A673 (cell line): Measurements from ENCODE around the gene GFRAL. TPM values are rescaled to one million over a fixed set of nuclear protein-coding genes. Genes with fewer than 3 reads are reported as not detected.

ENCODE experiments used
- BruUV-seq: library from RNA; stranded (reverse); fragments of 400-500 nt; replicated peaks from 2 replicates; lab custom pipeline; 2021; lab: Mats Ljungman, UMichigan
- CTCF ChIA-PET: fragments of 300-600 bp; sonication (Branson Sonifier 250); formaldehyde crosslinking; loops from one replicate; lab custom pipeline; 2022; ENCODE audit warnings: antibody characterized with exemption; lab: Charles Lee
- POLR2A ChIA-PET: fragments of 300-600 bp; sonication (Branson Sonifier 250); formaldehyde crosslinking; loops from one replicate; lab custom pipeline; 2022; ENCODE audit warnings: antibody characterized with exemption; ENCODE audit not compliant: low non-redundant PET; lab: Charles Lee
- DNase-seq: peaks from one replicate; pipeline ENCODE4 v3.0.0-alpha.2; 2015; ENCODE audit warnings: low spot score
- H3K27ac ChIP-seq: fragments of 200-600 bp; sonication (generic); 2 replicates; pipeline ENCODE4 v1.5.1; 2016; ENCODE audit warnings: mixed run types, low read depth, mild to moderate bottlenecking, mixed read lengths, antibody characterized with exemption, low read length; ENCODE audit not compliant: poor library complexity, severe bottlenecking
- H3K27me3 ChIP-seq: fragments of 200-600 bp; sonication (generic); replicated peaks from 2 replicates; pipeline ENCODE4 v1.6.1; 2017; ENCODE audit warnings: mixed run types, low read depth, mild to moderate bottlenecking, mixed read lengths, antibody characterized with exemption, low read length; ENCODE audit not compliant: insufficient read depth, poor library complexity
- H3K36me3 ChIP-seq: fragments of 200-600 bp; sonication (generic); 2 replicates; pipeline ENCODE4 v1.6.1; 2016; ENCODE audit warnings: mixed run types, mild to moderate bottlenecking, mixed read lengths, antibody characterized with exemption, low read length; ENCODE audit not compliant: insufficient read depth, poor library complexity, severe bottlenecking
- H3K4me1 ChIP-seq: fragments of 200-600 bp; sonication (generic); 2 replicates; pipeline ENCODE4 v1.6.1; 2017; ENCODE audit warnings: mixed run types, mild to moderate bottlenecking, mixed read lengths, antibody characterized with exemption, low read length; ENCODE audit not compliant: insufficient read depth, poor library complexity, severe bottlenecking
- H3K4me3 ChIP-seq: fragments of 200-600 bp; sonication (generic); 2 replicates; pipeline ENCODE4 v1.5.1; 2016; ENCODE audit warnings: low read depth, mixed run types, mild to moderate bottlenecking, mixed read lengths, low read length; ENCODE audit not compliant: poor library complexity, severe bottlenecking
- H3K9me3 ChIP-seq: fragments of 200-600 bp; sonication (generic); 2 replicates; pipeline ENCODE4 v1.6.1; 2016; ENCODE audit warnings: mixed run types, low read depth, mild to moderate bottlenecking, mixed read lengths, antibody characterized with exemption, low read length; ENCODE audit not compliant: poor library complexity, severe bottlenecking
- EZH2 ChIP-seq: fragments of 200-600 bp; sonication (generic); IDR thresholded peaks from 2 replicates; pipeline ENCODE4 v1.6.1; 2017; ENCODE audit warnings: borderline replicate concordance, low read depth, mild to moderate bottlenecking, mixed read lengths, antibody characterized with exemption, low read length; ENCODE audit not compliant: poor library complexity, severe bottlenecking
- intact Hi-C: fragments of 100-400 bp; cut with micrococcal nuclease; formaldehyde crosslinking; loops from one replicate; pipeline ENCODE4 v1.10.0; 2022; ENCODE audit not compliant: unreplicated experiment
- total RNA-seq: library from RNA; stranded (reverse); gene quantifications from 2 replicates; pipeline ENCODE4 v1.2.3, GENCODE V29; 2021
- TF ChIP-seq, protein P1 (sequence below): fragments of 300-800, 200-600 bp; sonication (generic); conservative IDR thresholded peaks from 2 replicates; pipeline ENCODE4 v1.5.1; 2017; ENCODE audit warnings: low read depth, mild to moderate bottlenecking, antibody characterized with exemption, low read length, moderate library complexity, mixed read lengths

GFRAL gene
- total RNA-seq, 1 experiment from 2014 or later = not detected

DNA sequence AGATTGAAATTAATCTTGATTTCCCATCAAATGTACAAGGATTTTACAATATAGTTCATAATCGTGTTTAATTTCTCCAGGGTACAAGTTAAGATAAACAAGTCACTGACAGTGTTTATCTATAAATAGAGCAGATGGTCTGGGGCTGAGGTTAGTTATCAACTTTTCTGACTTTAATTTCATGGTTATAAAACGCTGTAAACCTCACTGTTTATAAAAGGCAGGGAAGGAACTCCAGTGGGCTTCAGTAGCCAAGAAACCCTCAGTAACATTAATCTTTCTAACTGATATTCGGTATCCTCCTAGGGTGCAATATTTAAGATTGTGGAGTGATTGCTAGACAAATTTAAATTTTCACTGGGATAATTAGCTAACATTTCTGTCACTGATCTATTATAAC lies 68.6 kb downstream of the GFRAL start:
- DNase-seq = no peak
- CTCF ChIA-PET = no interaction called here
- no TSS peak for BruUV-seq
- H3K27ac ChIP-seq = no peak overlapping the region
- no peaks in the 10 kb centered on the region for H3K9me3 ChIP-seq
- no peaks in the 10 kb centered on the region for H3K4me1 ChIP-seq
- no peak overlapping the region for H3K4me3 ChIP-seq
- no peaks in the 10 kb centered on the region for H3K36me3 ChIP-seq
- intact Hi-C loops = no loop called here
- POLR2A ChIA-PET = no interaction called here
- H3K27me3 ChIP-seq = no peaks in the 10 kb centered on the region
- TF ChIP-seq, protein P1, sequence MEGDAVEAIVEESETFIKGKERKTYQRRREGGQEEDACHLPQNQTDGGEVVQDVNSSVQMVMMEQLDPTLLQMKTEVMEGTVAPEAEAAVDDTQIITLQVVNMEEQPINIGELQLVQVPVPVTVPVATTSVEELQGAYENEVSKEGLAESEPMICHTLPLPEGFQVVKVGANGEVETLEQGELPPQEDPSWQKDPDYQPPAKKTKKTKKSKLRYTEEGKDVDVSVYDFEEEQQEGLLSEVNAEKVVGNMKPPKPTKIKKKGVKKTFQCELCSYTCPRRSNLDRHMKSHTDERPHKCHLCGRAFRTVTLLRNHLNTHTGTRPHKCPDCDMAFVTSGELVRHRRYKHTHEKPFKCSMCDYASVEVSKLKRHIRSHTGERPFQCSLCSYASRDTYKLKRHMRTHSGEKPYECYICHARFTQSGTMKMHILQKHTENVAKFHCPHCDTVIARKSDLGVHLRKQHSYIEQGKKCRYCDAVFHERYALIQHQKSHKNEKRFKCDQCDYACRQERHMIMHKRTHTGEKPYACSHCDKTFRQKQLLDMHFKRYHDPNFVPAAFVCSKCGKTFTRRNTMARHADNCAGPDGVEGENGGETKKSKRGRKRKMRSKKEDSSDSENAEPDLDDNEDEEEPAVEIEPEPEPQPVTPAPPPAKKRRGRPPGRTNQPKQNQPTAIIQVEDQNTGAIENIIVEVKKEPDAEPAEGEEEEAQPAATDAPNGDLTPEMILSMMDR = no peak
- TF ChIP-seq EZH2 = no peak

DNA sequence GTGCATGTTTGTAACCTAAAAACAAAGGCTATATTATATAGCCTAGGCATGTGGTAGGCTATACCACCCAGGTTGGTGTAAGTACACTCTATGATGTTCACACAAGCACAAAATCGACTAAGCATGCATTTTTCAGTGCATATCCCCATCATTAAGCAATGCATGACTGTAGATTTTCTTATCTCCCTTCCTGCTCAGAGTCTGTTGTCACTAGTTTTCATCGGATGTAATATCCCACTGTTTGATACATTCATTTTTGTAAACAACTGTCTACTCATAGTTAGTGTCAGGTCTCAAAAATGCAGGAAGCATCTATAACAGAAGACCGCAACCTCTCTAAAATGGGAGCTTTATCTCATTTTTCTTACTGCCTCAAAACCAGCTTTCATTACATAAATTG lies 70.7 kb downstream of the GFRAL start:
- CTCF ChIA-PET = no interaction called here
- POLR2A ChIA-PET = no interaction called here

DNA sequence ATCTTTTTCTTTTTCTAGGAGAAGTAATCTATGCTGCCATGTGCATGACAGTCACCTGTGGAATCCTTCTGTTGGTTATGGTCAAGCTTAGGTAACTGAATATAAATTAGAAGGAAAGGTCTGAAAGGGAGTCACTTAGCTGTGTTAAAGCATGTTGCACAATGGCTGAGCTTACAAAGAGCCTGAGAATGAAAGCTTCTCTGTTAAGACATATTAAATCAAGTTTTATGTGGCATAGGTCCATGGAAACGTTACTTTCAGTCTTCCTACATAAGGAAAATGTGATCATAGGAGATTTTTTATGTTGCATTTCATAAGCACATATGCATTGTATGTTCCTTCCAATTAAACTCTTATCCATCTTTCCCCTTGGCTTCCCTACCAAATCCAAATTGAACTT lies 72.1 kb downstream of the GFRAL start:
- no TSS peak for BruUV-seq
- Histone ChIP-seq H3K27me3 (no peaks in the 10 kb centered on the region), H3K9me3 (no peaks in the 10 kb centered on the region), H3K27ac (no peak overlapping the region), H3K36me3 (no peaks in the 10 kb centered on the region), H3K4me3 (no peak overlapping the region), H3K4me1 (no peaks in the 10 kb centered on the region)
- ChIA-PET POLR2A (no interaction called here), CTCF (no interaction called here)
- DNase-seq = no peak
- no peak for TF ChIP-seq EZH2
- TF ChIP-seq, protein P1 = no peak
- intact Hi-C loops = no loop called here

More for the DNA sequence above, 70.7 kb downstream of the GFRAL start:
- Histone ChIP-seq H3K27ac (no peak overlapping the region), H3K36me3 (no peaks in the 10 kb centered on the region), H3K4me1 (no peaks in the 10 kb centered on the region), H3K9me3 (no peaks in the 10 kb centered on the region), H3K4me3 (no peak overlapping the region), H3K27me3 (no peaks in the 10 kb centered on the region)
- BruUV-seq = no TSS peak
- intact Hi-C loops = no loop called here
- DNase-seq = no peak
- no peak for TF ChIP-seq EZH2
- TF ChIP-seq, protein P1 = no peak
